K562 (cell line): ENCODE data around the gene ZNF428. TPM values are rescaled to one million over a fixed set of nuclear protein-coding genes. Genes with fewer than 3 reads are reported as not detected.

Source experiments
- ATF3 ChIP-seq, 2 experiments: fragments of 450-650 bp in 1 of 2; sonication (generic) in 1 of 2; formaldehyde crosslinking in 1 of 2; IDR thresholded peaks in 1 of 2; conservative IDR thresholded peaks in 1 of 2; 2 replicates each; pipeline versions ENCODE4 v1.6.1 to v1.8.1; 2016 to 2023; ENCODE audit warnings: mild to moderate bottlenecking in 2 of 2, moderate library complexity in 2 of 2, inconsistent platforms in 1 of 2, missing genetic modification reagents in 1 of 2
- EGR1 ChIP-seq: fragments of 450-650 bp; conservative IDR thresholded peaks from 2 replicates; pipeline ENCODE4 v1.6.1; 2017; ENCODE audit warnings: mild to moderate bottlenecking
- HCFC1 ChIP-seq: IDR thresholded peaks from 2 replicates; pipeline ENCODE4 v1.6.1; 2012; ENCODE audit warnings: low read depth, low read length, improper control_type of control experiment
- HLTF ChIP-seq: fragments of 450-650 bp; IDR thresholded peaks from 2 replicates; pipeline ENCODE4 v1.6.1; 2016
- L3MBTL2 ChIP-seq: fragments of 450-650 bp; IDR thresholded peaks from 2 replicates; pipeline ENCODE4 v1.6.1; 2016; ENCODE audit warnings: mild to moderate bottlenecking, moderate library complexity
- PML ChIP-seq: IDR thresholded peaks from 2 replicates; pipeline ENCODE4 v1.6.1; 2012; ENCODE audit warnings: low read length, inconsistent platforms
- POLR2A ChIP-seq: fragments of 450-650 bp; conservative IDR thresholded peaks from 2 replicates; pipeline ENCODE4 v1.6.1; 2016
- RAD51 ChIP-seq: fragments of 450-650 bp; IDR thresholded peaks from 2 replicates; pipeline ENCODE4 v1.7.1; 2016; ENCODE audit warnings: low read depth, mild to moderate bottlenecking, borderline replicate concordance
- SMC3 ChIP-seq: conservative IDR thresholded peaks from 2 replicates; pipeline ENCODE4 v1.6.1; 2011; ENCODE audit warnings: low read depth, low read length, improper control_type of control experiment; ENCODE audit not compliant: insufficient read depth
- SREBF2 ChIP-seq: sonication (generic); formaldehyde crosslinking; IDR thresholded peaks from 2 replicates; pipeline ENCODE4 v1.4.0; 2020; ENCODE audit warnings: mild to moderate bottlenecking, missing genetic modification reagents
- SRF ChIP-seq, 2 experiments: fragments of 250-450, 450-650 bp in 1 of 2; sonication (Bioruptor Pico) in 1 of 2; sonication (generic) in 1 of 2; formaldehyde crosslinking; IDR thresholded peaks; 2 replicates each; pipeline versions ENCODE4 v1.5.0 to v1.5.1; 2020 to 2022; ENCODE audit warnings: mild to moderate bottlenecking in 1 of 2, missing genetic modification reagents in 1 of 2
- STAT5B ChIP-seq: fragments of 250-450 bp; sonication (Bioruptor Pico); IDR thresholded peaks from 2 replicates; pipeline ENCODE4 v1.8.0; 2021; ENCODE audit warnings: mild to moderate bottlenecking, inconsistent platforms
- TAF1 ChIP-seq: IDR thresholded peaks from 2 replicates; pipeline ENCODE4 v1.6.1; 2011; ENCODE audit warnings: mild to moderate bottlenecking, low read length, moderate library complexity; ENCODE audit not compliant: insufficient read depth, control insufficient read depth, severe bottlenecking; ENCODE audit errors: extremely low read depth
- UBTF ChIP-seq, 2 experiments: IDR thresholded peaks; 2 replicates each; pipeline ENCODE4 v1.6.1; 2012; ENCODE audit warnings: improper control_type of control experiment in 2 of 2, low read depth in 2 of 2, low read length in 2 of 2, borderline replicate concordance in 1 of 2
- ZNF449 ChIP-seq: fragments of 250-450 bp; sonication (Bioruptor Pico); IDR thresholded peaks from 2 replicates; pipeline ENCODE4 v1.8.0; 2022; ENCODE audit warnings: moderate library complexity, mild to moderate bottlenecking, inconsistent platforms
- ZNF512 ChIP-seq: IDR thresholded peaks from 2 replicates; pipeline ENCODE4 v1.6.1; 2016; ENCODE audit warnings: missing genetic modification characterization, missing compliant biosample characterization
- ZNF57 ChIP-seq: fragments of 450-650 bp; formaldehyde crosslinking; IDR thresholded peaks from 2 replicates; pipeline ENCODE4 v1.4.0; 2020; ENCODE audit warnings: mild to moderate bottlenecking, moderate library complexity
- ZNF696 ChIP-seq: fragments of 250-450 bp; sonication (Bioruptor Pico); conservative IDR thresholded peaks from 2 replicates; pipeline ENCODE4 v1.4.0; 2020; ENCODE audit warnings: mild to moderate bottlenecking, moderate library complexity
- polyA plus RNA-seq, 8 experiments: library from polyadenylated mRNA; depleted of rRNA in 4 of 8; stranded (reverse) in 5 of 8; unstranded in 3 of 8; fragments of >200 nt; fragmentation: Nextera tagmentation in 2 of 8; fragmentation: Illumina TruSeq in 1 of 8; extraction: Ambion mirVana in 2 of 8; extraction: Trizol in 1 of 8; gene quantifications; 2 replicates each; pipeline versions ENCODE4 v1.2.1 to v1.2.3, GENCODE V29; 2011 to 2014; ENCODE audit warnings: inconsistent platforms in 1 of 8, missing spikeins in 1 of 8
- total RNA-seq, 7 experiments: library from RNA; depleted of rRNA in 6 of 7; stranded (reverse); fragments of >200 nt in 6 of 7; fragmentation: Illumina TruSeq in 2 of 7; extraction: Trizol in 2 of 7; gene quantifications; 2 replicates each; pipeline versions ENCODE4 v1.2.1 to v1.2.3, GENCODE V29; 2011 to 2021; ENCODE audit warnings: low replicate concordance in 1 of 7

Gene ZNF428
- total and polyA plus RNA-seq, 9 of the 15 experiments (the other 6 are each of a cell fraction or from before 2014, with no cell fraction given) = 0.15 to 85.7 (median 15.9) TPM

GRCh38 chr19:43595999-43596841 lies 23.2 kb downstream of the ZNF428 start, which contains the start of the genes IRGQ and ZNF576 (continued):
- 0 out of 2 replicates have a peak, but pooled peaks have one; percentile 23 for TF ChIP-seq PML
- TF ChIP-seq ZNF696 (CRISPR knock-in tag) = no peak
- TF ChIP-seq POLR2A = peak; percentile 63
- peak; percentile 33 to 77; a peak in 1 of 4 replicates for TF ChIP-seq SRF (CRISPR knock-in tag; IDR thresholded peaks at IDR 0.05)
- TF ChIP-seq UBTF (IDR thresholded peaks at IDR 0.05; ENCODE audit: borderline replicate concordance in 1 of 2, low read depth in 2 of 2, low read length in 2 of 2) = 0 out of 4 replicates have a peak, but pooled peaks of 1 of the 2 experiments have one; percentile 41
- no peak for TF ChIP-seq SMC3
- 0 out of 2 replicates have a peak, but pooled peaks have one; percentile 34 for TF ChIP-seq L3MBTL2
- no peak; the same call in 1 of the 2 replicates for TF ChIP-seq RAD51
- peak; percentile 89 for TF ChIP-seq HCFC1
- peak; percentile 93 for TF ChIP-seq EGR1
- TF ChIP-seq SREBF2 (CRISPR knock-in tag) = no peak
- TF ChIP-seq ZNF512 (tag) = no peak
- no peak for TF ChIP-seq STAT5B (CRISPR knock-in tag)
- TF ChIP-seq ATF3 (IDR thresholded peaks at IDR 0.05) = peak; percentile 90
- peak; percentile 29; the same call in 1 of the 2 replicates for TF ChIP-seq ATF3 (CRISPR knock-in tag; conservative IDR thresholded peaks at IDR 0.05)
- TF ChIP-seq ZNF57 (CRISPR knock-in tag) = 0 out of 2 replicates have a peak, but pooled peaks have one; percentile 66
- TF ChIP-seq ZNF449 (CRISPR knock-in tag) = no peak
- TF ChIP-seq HLTF = peak; percentile 77; the same call in 1 of the 2 replicates
- peak; percentile 73 for TF ChIP-seq TAF1
